Neural crest cell (in vitro differentiated cells): Measurements from ENCODE around the gene CARNS1. TPM values are rescaled to one million over a fixed set of nuclear protein-coding genes. Genes with fewer than 3 reads are reported as not detected.
A peak's percentile ranks its signal among the peaks of the same experiment; 100 is the strongest.

Experiments used
- DNase-seq: peaks from one replicate; pipeline ENCODE4 v3.0.0; 2021; ENCODE audit warnings: low read depth, mixed read lengths, low spot score
- H3K27ac Mint-ChIP-seq: one replicate; pipeline ENCODE4 v1.8.0; 2021; ENCODE audit warnings: mild to moderate bottlenecking, mixed read lengths; ENCODE audit not compliant: unreplicated experiment
- H3K27me3 Mint-ChIP-seq: 2 replicates; pipeline ENCODE4 v1.8.0; 2021; ENCODE audit warnings: low read depth, mild to moderate bottlenecking, mixed read lengths
- H3K36me3 Mint-ChIP-seq: 2 replicates; pipeline ENCODE4 v1.8.0; 2021; ENCODE audit warnings: low read depth, mild to moderate bottlenecking, mixed read lengths
- H3K4me1 Mint-ChIP-seq: 2 replicates; pipeline ENCODE4 v1.8.0; 2021; ENCODE audit warnings: mixed read lengths
- H3K4me3 Mint-ChIP-seq: one replicate; pipeline ENCODE4 v1.8.0; 2021; ENCODE audit warnings: mild to moderate bottlenecking, mixed read lengths
- H3K9me3 Mint-ChIP-seq: 2 replicates; pipeline ENCODE4 v1.8.0; 2021; ENCODE audit warnings: mixed read lengths
- CTCF ChIP-seq: fragments of 200-600 bp; sonication (generic); conservative IDR thresholded peaks from 2 replicates; pipeline ENCODE4 v1.5.0; 2021; ENCODE audit warnings: antibody characterized with exemption, mild to moderate bottlenecking
- total RNA-seq: library from RNA; stranded (reverse); gene quantifications from 2 replicates; pipeline ENCODE4 v1.2.1, GENCODE V29; 2021

Gene CARNS1
- total RNA-seq, 1 donor from 2014 or later, result 0.12 TPM

- H3K4me1 Mint-ChIP-seq, result peaks cover 26% of the 10 kb centered on the region
- H3K27me3 Mint-ChIP-seq, result peaks cover 39% of the 10 kb centered on the region
- H3K27ac Mint-ChIP-seq, result no peak overlapping the region
Observed at GRCh38 chr11:67371189-67371910, 44.1 kb upstream of the CARNS1 start.

GRCh38 chr11:67371911-67372320 lies 43.6 kb upstream of the CARNS1 start:
- peaks cover 44% of the 10 kb centered on the region for H3K27me3 Mint-ChIP-seq

More at GRCh38 chr11:67371189-67371910, 44.1 kb upstream of the CARNS1 start:
- H3K9me3 Mint-ChIP-seq, result no peaks in the 10 kb centered on the region
- DNase-seq, result no peak
- no peaks in the 10 kb centered on the region for H3K36me3 Mint-ChIP-seq
- TF ChIP-seq CTCF, result peak; percentile 58
- H3K4me3 Mint-ChIP-seq, result peak overlapping the region; percentile 88

GRCh38 chr11:67372321-67372992 lies 43.0 kb upstream of the CARNS1 start:
- Mint-ChIP-seq H3K4me1 (peaks cover 33% of the 10 kb centered on the region), H3K4me3 (no peak overlapping the region), H3K9me3 (no peaks in the 10 kb centered on the region), H3K27me3 (peaks cover 47% of the 10 kb centered on the region), H3K36me3 (no peaks in the 10 kb centered on the region), H3K27ac (no peak overlapping the region)
- TF ChIP-seq CTCF, result no peak
- DNase-seq, result no peak

More at GRCh38 chr11:67371911-67372320, 43.6 kb upstream of the CARNS1 start:
- Mint-ChIP-seq H3K4me1 (peaks cover 31% of the 10 kb centered on the region), H3K9me3 (no peaks in the 10 kb centered on the region), H3K27ac (no peak overlapping the region), H3K36me3 (no peaks in the 10 kb centered on the region), H3K4me3 (peak overlapping the region; percentile 88)
- no peak for DNase-seq
- TF ChIP-seq CTCF, result no peak

GRCh38 chr11:67372993-67373647 lies 42.4 kb upstream of the CARNS1 start, which contains the start of gene CLCF1:
TSS of gene CLCF1 (minus strand) at chr11:67373598. CDS start at chr11:67373539, 59 bp downstream.
- peak; percentile 51 for DNase-seq
- Mint-ChIP-seq H3K4me3 (peak within 1 kb of the TSS; percentile 92), H3K4me1 (peaks cover 33% of the 10 kb centered on the region), H3K9me3 (no peaks in the 10 kb centered on the region), H3K36me3 (no peaks in the 10 kb centered on the region), H3K27me3 (peaks cover 45% of the 10 kb centered on the region), H3K27ac (peak within 1 kb of the TSS; percentile 83)
- no peak for TF ChIP-seq CTCF

- no peaks in the 10 kb centered on the region for H3K36me3 Mint-ChIP-seq
- peak; percentile 63 for TF ChIP-seq CTCF
- H3K27ac Mint-ChIP-seq, result peak overlapping the region; percentile 83
- peak; percentile 55 for DNase-seq
- H3K9me3 Mint-ChIP-seq, result no peaks in the 10 kb centered on the region
- H3K4me3 Mint-ChIP-seq, result peak overlapping the region; percentile 92
- H3K4me1 Mint-ChIP-seq, result peaks cover 36% of the 10 kb centered on the region
- H3K27me3 Mint-ChIP-seq, result peaks cover 48% of the 10 kb centered on the region
Observed at GRCh38 chr11:67373648-67374570, 41.6 kb upstream of the CARNS1 start.
